A549 (cell line): ENCODE data around the gene PSRC1.

ENCODE experiments used
- CEBPB ChIP-seq, 2 experiments: fragments of >200 bp in 1 of 2; sonication (Bioruptor Twin) in 1 of 2; formaldehyde crosslinking in 1 of 2; IDR thresholded peaks; 2 replicates each; pipeline ENCODE4 v1.6.1; 2012 to 2016
- CHD2 ChIP-seq: fragments of 150-350 bp; IDR thresholded peaks from 2 replicates; pipeline ENCODE4 v1.6.1; 2014; ENCODE audit warnings: low read length; ENCODE audit not compliant: partially characterized antibody
- CTCF ChIP-seq: fragments of >200 bp; sonication (Bioruptor Twin); formaldehyde crosslinking; IDR thresholded peaks from 3 replicates; pipeline ENCODE4 v1.5.1; 2016
- ELK1 ChIP-seq: fragments of 150-350 bp; IDR thresholded peaks from 2 replicates; pipeline ENCODE4 v1.6.1; 2014; ENCODE audit warnings: low read depth, mild to moderate bottlenecking, low read length
- EP300 ChIP-seq, 2 experiments: fragments of >200 bp; sonication (Bioruptor Twin); formaldehyde crosslinking; IDR thresholded peaks; 2 replicates in 1 of 2; 3 replicates in 1 of 2; pipeline ENCODE4 v1.6.1; 2016 to 2017
- HOXA7 ChIP-seq: fragments of 250-450 bp; sonication (Bioruptor Pico); IDR thresholded peaks from 2 replicates; pipeline ENCODE4 v1.5.0; 2020; ENCODE audit warnings: mild to moderate bottlenecking, moderate library complexity
- JUN ChIP-seq, 2 experiments: fragments of >200 bp; sonication (Bioruptor Twin); formaldehyde crosslinking; IDR thresholded peaks; 2 replicates in 1 of 2; 3 replicates in 1 of 2; pipeline ENCODE4 v1.6.1; 2016 to 2017
- MAFK ChIP-seq: fragments of 450-650 bp; IDR thresholded peaks from 2 replicates; pipeline ENCODE4 v1.6.1; 2014; ENCODE audit not compliant: partially characterized antibody
- NR3C1 ChIP-seq: fragments of >200 bp; sonication (Bioruptor Twin); formaldehyde crosslinking; IDR thresholded peaks from 3 replicates; pipeline ENCODE4 v1.6.1; 2017
- POLR2A ChIP-seq: IDR thresholded peaks from 2 replicates; pipeline ENCODE4 v1.6.1; 2012; ENCODE audit warnings: mild to moderate bottlenecking, low read length
- POLR2AphosphoS2 ChIP-seq: conservative IDR thresholded peaks from 2 replicates; pipeline ENCODE4 v1.6.1; 2012; ENCODE audit warnings: low read length, improper control_type of control experiment, inconsistent platforms
- REST ChIP-seq: fragments of 200-600 bp; sonication (generic); IDR thresholded peaks from 2 replicates; pipeline ENCODE4 v1.6.1; 2016; ENCODE audit warnings: antibody characterized with exemption, mild to moderate bottlenecking, moderate library complexity
- SMC3 ChIP-seq: fragments of >200 bp; sonication (Bioruptor Twin); formaldehyde crosslinking; IDR thresholded peaks from 3 replicates; pipeline ENCODE4 v1.6.1; 2018; ENCODE audit warnings: inconsistent platforms
- TF ChIP-seq, protein P1 (sequence below): IDR thresholded peaks from 2 replicates; pipeline ENCODE4 v1.6.1; 2012

DNA sequence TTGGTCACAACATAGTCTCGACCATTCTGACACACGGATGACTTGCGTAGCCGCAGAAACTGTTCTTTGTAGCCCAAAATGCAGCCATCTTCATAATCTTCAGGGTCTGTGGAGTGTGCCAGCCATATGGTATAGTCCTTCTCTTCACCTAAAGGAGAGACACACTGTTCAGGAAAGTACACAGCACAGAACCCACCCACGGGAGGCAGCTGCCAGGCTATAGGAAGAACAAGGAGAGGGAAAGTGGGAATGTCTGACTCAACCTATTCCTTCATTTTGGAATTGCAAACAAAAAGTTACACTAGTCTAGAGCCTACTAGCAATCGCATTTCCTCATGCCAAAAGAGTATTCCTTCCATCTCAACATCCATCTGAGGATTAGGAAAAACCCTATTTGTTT is 40.0 kb upstream of the PSRC1 start:
- TF ChIP-seq HOXA7 (CRISPR knock-in tag) (no peak), CEBPB (IDR thresholded peaks at IDR 0.05) (no peak), CTCF (no peak), MAFK (no peak), NR3C1 (no peak), POLR2A (no peak), ELK1 (no peak), SMC3 (no peak), POLR2AphosphoS2 (no peak), JUN (IDR thresholded peaks at IDR 0.05) (no peak), REST (no peak), CHD2 (no peak), EP300 (IDR thresholded peaks at IDR 0.05) (no peak)
- TF ChIP-seq, protein P1, sequence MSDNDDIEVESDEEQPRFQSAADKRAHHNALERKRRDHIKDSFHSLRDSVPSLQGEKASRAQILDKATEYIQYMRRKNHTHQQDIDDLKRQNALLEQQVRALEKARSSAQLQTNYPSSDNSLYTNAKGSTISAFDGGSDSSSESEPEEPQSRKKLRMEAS: no peak
